Measurements from ENCODE around the gene IMP3. TPM values are rescaled to one million over a fixed set of nuclear protein-coding genes. Genes with fewer than 3 reads are reported as not detected.

The IMP3 gene
- total and polyA plus RNA-seq, 7 donors: 41.6 to 95.9 (median 45.0) TPM

- H3K4me3 ChIP-seq: no peak overlapping the region
- H3K27me3 ChIP-seq (ENCODE audit: insufficient read depth in 3 of 3, low read length in 2 of 3): no peaks in the 10 kb centered on the region
- H3K36me3 ChIP-seq (ENCODE audit: insufficient read depth in 1 of 2, low read depth in 1 of 2): no peaks in the 10 kb centered on the region
- H3K27ac ChIP-seq: no peak overlapping the region
- ATAC-seq (no peak), DNase-seq (no peak)
- 77 to 80% (median 78%) methylated on average over 14 of the region's 14 CpGs for WGBS, 3 donors
- TF ChIP-seq CTCF (IDR thresholded peaks at IDR 0.05): no peak
- intact Hi-C loops (cut with DNase I): no loop called here
- no peaks in the 10 kb centered on the region for H3K9me3 ChIP-seq
- H3K4me1 ChIP-seq: peaks cover 28% of the 10 kb centered on the region
These were observed 29.3 kb upstream of the IMP3 start for GRCh38 chr15:75669191-75669878.

- Histone ChIP-seq H3K9me3 (no peaks in the 10 kb centered on the region), H3K27me3 (ENCODE audit: insufficient read depth in 3 of 3, low read length in 2 of 3) (no peaks in the 10 kb centered on the region), H3K4me3 (no peak overlapping the region), H3K27ac (peak overlapping the region; percentile 65), H3K36me3 (ENCODE audit: insufficient read depth in 1 of 2, low read depth in 1 of 2) (no peaks in the 10 kb centered on the region), H3K4me1 (peaks cover 13% of the 10 kb centered on the region)
- 30 to 34% (median 34%) methylated on average over 15 of the region's 15 CpGs for WGBS, 3 donors
- ATAC-seq: peak; percentile 64 to 76 (median 72)
- DNase-seq: peak; percentile 78 to 81
- intact Hi-C loops (cut with DNase I): no loop called here
- TF ChIP-seq CTCF (IDR thresholded peaks at IDR 0.05): no peak
These were observed 26.9 kb upstream of the IMP3 start for GRCh38 chr15:75666823-75667501.

- H3K9me3 ChIP-seq: no peaks in the 10 kb centered on the region
- H3K27me3 ChIP-seq (ENCODE audit: insufficient read depth in 3 of 3, low read length in 2 of 3): no peaks in the 10 kb centered on the region
- peaks cover 13% of the 10 kb centered on the region for H3K4me1 ChIP-seq
- no peak for TF ChIP-seq CTCF (IDR thresholded peaks at IDR 0.05)
- intact Hi-C loops (cut with DNase I): no loop called here
- WGBS, 3 donors: 75 to 82% (median 78%) methylated on average over 11 of the region's 11 CpGs
- ATAC-seq: no peak
- no peaks in the 10 kb centered on the region for H3K36me3 ChIP-seq (ENCODE audit: insufficient read depth in 1 of 2, low read depth in 1 of 2)
- no peak overlapping the region for H3K27ac ChIP-seq
- H3K4me3 ChIP-seq: no peak overlapping the region
- DNase-seq: no peak
These were observed 24.0 kb upstream of the IMP3 start for GRCh38 chr15:75663931-75664421.

GRCh38 chr15:75662823-75663519, 22.9 kb upstream of the IMP3 start:
- intact Hi-C loops (cut with DNase I): no loop called here
- Histone ChIP-seq H3K4me1 (peaks cover 13% of the 10 kb centered on the region), H3K27ac (no peak overlapping the region), H3K4me3 (no peak overlapping the region), H3K27me3 (ENCODE audit: insufficient read depth in 3 of 3, low read length in 2 of 3) (no peaks in the 10 kb centered on the region), H3K9me3 (no peaks in the 10 kb centered on the region), H3K36me3 (ENCODE audit: insufficient read depth in 1 of 2, low read depth in 1 of 2) (peaks cover 0 to 7% of the 10 kb centered on the region in 2 donors)
- ATAC-seq (no peak), DNase-seq (no peak)
- 86 to 90% (median 87%) methylated on average over 9 of the region's 9 CpGs for WGBS, 3 donors
- no peak for TF ChIP-seq CTCF (IDR thresholded peaks at IDR 0.05)
